GM08714 (cell line): ENCODE measurements around the gene CDH23.

Experiments
- H3K4me3 ChIP-seq: fragments of 200-500 bp; sonication (Bioruptor generic); 2 replicates; pipeline ENCODE4 v1.5.1; 2014; ENCODE audit warnings: mild to moderate bottlenecking, low read length, inconsistent platforms
- ZNF274 ChIP-seq: IDR thresholded peaks from 2 replicates; pipeline ENCODE4 v1.6.1; 2012; ENCODE audit warnings: mild to moderate bottlenecking, low read depth, low read length

CDH23 gene

GRCh38 chr10:71577345-71577744 is 180.6 kb downstream of the CDH23 start:
- no peak for TF ChIP-seq ZNF274
- H3K4me3 ChIP-seq: no peak overlapping the region

GRCh38 chr10:71578069-71578468 is 181.3 kb downstream of the CDH23 start:
- H3K4me3 ChIP-seq: no peak overlapping the region
- TF ChIP-seq ZNF274: no peak

GRCh38 chr10:71579668-71580067 is 182.9 kb downstream of the CDH23 start:
- TF ChIP-seq ZNF274: no peak

GRCh38 chr10:71580415-71580814 is 183.7 kb downstream of the CDH23 start:
- TF ChIP-seq ZNF274: no peak
- H3K4me3 ChIP-seq: no peak overlapping the region

More at GRCh38 chr10:71579668-71580067, 182.9 kb downstream of the CDH23 start:
- H3K4me3 ChIP-seq: no peak overlapping the region

- H3K4me3 ChIP-seq: no peak overlapping the region
- no peak for TF ChIP-seq ZNF274
These were observed 184.2 kb downstream of the CDH23 start for GRCh38 chr10:71580926-71581325.

GRCh38 chr10:71581376-71581775 is 184.7 kb downstream of the CDH23 start:
- TF ChIP-seq ZNF274: no peak

GRCh38 chr10:71582019-71582418 is 185.3 kb downstream of the CDH23 start:
- no peak for TF ChIP-seq ZNF274
- H3K4me3 ChIP-seq: no peak overlapping the region

More at GRCh38 chr10:71581376-71581775, 184.7 kb downstream of the CDH23 start:
- H3K4me3 ChIP-seq: no peak overlapping the region

GRCh38 chr10:71582506-71583475 is 186.1 kb downstream of the CDH23 start:
- no peak overlapping the region for H3K4me3 ChIP-seq
- no peak for TF ChIP-seq ZNF274

GRCh38 chr10:71584461-71584860 is 187.7 kb downstream of the CDH23 start:
- TF ChIP-seq ZNF274: no peak
- no peak overlapping the region for H3K4me3 ChIP-seq

GRCh38 chr10:71584902-71585563 is 188.3 kb downstream of the CDH23 start:
- TF ChIP-seq ZNF274: no peak
- H3K4me3 ChIP-seq: no peak overlapping the region

- no peak overlapping the region for H3K4me3 ChIP-seq
- no peak for TF ChIP-seq ZNF274
These were observed 189.0 kb downstream of the CDH23 start for GRCh38 chr10:71585564-71586290.

GRCh38 chr10:71587941-71588573 is 191.3 kb downstream of the CDH23 start:
- TF ChIP-seq ZNF274: no peak
- H3K4me3 ChIP-seq: no peak overlapping the region

- no peak overlapping the region for H3K4me3 ChIP-seq
- no peak for TF ChIP-seq ZNF274
These were observed 192.0 kb downstream of the CDH23 start for GRCh38 chr10:71588685-71589084.
